Stimulated activated CD4-positive, alpha-beta T cell treated with anti-CD3 and anti-CD28 coated beads, TNF-alpha, amount 100 ng/mL, for 24 hours (primary cell): ENCODE results near the gene TH.
A peak's percentile ranks its signal among the peaks of the same experiment; 100 is the strongest.

Experiments used
- DNase-seq, 3 experiments: peaks; one replicate each; pipeline ENCODE4 v3.0.0-alpha.2; 2020; ENCODE audit warnings: low read depth in 3 of 3

The TH gene

DNA sequence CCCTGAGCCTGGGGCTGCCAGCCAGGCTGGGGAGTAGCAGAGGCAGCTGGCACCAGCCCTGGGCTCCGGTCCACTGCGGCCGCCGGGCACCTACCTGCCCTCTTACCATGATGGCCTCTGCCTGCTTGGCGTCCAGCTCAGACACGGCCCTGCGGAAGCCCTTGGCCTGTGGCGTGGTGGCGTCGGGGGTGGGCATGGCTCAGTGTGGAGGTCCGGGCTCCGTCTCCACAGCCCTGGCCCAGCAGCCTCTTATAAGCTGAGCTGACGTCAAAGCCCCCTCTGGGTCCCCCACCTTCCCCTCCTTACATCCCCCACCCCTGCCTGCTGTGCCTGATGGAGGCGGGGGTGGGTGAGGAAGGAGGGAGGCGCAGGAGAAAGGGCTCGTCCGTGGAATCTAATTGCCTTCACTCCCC, at the start of gene TH:
TH (minus strand) TSS at position 225 of the 413 bp plus-strand sequence; CDS start at position 196, 29 bp downstream.
- DNase-seq = no peak

DNA sequence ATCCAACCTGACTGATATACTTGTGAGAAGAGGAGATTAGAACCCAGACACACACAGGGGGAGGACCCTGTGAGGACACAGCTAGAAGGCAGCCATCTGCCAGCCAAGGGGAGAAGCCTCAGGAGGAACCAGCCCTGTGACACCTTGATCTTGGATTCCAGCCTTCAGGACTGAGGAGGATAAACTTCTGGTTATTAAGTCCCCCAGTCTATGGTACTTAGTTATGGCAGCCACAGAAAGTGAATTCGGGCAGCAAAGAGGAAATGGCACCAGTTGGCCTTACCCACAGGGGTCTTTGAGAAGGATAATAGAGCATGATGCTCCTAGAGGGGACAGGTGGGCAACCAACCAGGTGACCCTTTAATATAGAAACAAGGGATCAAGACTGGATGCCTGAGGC, 49.4 kb upstream of the TH start:
- DNase-seq = no peak

DNA sequence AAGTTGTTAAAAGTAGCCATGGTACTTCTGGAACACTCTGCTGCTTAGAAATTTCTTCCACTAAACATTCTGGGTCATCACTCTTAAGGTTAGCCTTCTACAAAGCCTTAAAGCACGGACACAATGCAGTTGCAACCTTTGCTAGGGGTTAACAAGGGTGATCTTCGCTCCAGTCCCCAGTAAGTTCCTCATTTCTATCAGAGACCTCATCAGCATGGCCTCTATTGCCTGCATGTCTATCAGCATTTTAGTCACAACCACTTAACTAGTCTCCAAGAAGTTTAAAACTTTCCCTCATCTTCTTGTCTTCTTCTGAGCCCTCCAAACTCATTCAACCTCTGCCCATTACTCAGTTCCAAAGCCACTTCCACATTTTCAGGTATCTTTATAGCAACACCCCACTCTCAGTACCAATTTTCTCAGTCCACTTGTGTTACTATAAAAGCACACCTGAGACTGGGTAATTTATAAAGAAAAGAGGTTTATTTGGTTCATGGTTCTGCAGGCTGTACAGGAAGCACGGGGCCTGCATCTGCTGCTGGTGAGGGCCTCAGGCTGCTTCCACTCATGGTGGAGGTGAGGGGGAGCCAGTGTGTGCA, 48.7 kb upstream of the TH start:
- DNase-seq = no peak

DNA sequence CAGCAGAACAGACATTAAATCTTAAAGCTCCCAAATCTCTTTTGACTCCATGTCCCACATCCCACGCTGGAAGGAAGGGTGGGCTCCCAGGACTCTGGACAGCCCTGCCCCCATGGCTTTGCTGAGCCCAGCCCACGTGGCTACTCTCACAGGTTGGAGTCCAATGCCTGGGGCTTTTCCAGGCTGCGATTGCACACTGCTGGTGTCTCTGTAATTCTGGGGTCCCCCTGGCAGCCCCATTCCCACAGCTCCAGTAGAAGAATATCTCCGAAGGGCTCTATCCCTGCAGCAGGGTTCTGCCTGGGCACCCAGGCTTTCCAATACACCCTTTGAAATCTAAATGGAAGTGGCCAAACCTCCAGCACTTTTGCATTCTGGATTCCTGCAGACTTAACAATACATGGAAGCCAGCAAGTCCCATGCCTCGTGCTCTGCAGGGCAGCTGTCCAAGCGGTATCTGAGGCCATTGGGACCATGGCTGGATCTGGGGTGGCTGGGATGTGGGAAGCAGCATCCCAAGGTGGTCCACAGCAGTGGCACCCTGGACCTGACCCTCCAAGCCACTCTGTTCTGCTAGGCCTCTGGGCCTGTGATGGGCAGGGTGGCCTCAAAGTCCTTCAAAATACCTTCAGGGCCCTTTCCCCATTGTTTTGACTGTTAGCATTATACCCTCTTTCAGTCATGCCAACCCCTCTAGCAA, 47.9 kb upstream of the TH start:
- no peak for DNase-seq

DNA sequence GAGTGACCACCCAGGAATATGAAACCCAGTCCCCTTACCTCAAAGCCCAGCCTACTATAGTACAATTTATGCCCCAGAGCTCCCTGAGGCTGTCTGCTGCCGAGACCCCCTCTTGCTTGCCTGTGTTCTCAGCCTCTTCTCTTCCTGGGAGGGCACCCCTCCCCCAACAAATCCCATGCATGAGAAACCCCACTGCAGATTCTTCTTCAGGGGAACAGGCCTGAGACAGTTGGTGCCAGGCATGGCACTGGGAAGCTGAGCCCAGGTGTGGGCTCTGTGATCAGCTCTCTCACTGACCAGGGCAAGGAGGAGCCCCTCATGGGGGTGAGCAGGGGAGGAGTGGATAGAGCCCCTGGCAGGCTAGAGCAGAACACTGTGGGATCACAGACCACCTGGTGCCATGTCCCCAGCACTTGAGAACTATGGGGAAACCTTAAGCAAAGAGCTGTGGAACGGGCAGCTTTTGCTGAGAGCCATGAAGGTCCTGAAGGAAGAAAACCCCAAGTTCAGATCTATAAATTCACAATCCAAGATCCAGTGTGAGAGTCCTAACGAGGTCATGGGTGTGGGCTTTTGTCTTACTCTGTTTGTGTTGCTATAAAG, 46.5 kb upstream of the TH start:
- no peak for DNase-seq

DNA sequence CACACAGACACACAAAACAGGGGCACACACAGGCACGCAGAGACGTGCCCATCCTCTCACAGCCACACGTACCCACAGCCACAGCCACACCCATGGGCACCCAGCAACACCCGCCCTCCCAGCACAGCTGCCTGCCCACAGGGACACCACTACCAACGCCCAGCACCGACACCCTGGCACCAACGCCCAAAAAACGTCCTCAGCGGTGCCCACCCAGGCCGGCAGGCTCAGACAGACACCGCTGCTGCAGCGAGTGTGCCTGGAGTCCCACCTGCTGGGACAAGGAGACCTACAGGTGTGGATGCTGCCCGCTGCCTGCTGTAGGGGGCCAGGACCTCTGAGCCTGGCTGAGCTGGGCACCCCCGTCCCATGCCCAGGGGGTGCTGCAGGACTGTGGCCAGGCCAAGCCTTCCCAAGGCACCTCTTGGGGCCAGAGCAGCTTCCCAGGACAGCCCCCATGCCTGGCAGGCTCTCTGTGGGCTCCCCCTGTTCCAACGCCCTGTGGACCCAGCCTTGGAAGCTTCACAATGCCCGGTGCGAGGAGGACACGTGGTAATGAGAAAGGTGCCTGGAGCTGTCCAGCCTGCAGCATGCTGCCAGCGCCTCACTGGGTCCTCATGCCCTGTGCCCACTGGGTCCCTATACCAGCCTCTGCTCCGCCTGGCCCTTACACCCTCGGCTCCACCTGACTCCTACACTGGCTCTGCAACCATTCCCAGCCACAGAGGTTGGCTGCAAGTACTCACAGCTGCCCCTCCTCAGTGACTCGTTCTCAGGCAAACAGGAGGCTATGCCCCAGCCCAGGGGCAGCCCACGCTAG, 45.8 kb upstream of the TH start:
- DNase-seq = no peak

DNA sequence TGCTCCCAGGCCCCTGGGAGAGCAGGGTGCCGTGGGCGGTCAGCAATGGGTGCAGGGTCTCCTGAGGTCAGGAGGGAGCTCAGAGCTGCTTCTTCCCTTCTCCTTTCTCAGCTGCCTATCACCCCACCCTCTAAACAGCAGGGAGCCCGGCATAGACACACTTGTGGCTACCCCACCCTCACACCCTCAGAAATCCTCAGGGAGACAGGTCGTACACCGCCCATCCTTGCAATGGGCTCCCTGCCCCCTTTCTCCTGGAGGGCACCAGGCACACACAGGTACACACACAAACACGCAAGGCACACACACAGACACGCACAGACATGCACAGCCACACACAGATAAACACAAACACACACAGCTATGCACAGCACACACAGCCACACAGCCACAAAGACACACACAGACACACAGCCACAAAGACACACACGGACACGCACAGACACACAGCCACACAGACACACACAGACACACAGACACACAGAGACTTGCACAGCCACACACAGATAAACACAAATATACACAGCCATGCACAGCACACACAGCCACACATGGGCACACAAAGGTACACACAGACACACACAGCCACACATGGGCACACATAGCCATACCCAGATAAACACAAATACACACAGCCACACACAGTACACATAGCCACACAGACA, 44.9 kb upstream of the TH start:
- DNase-seq = no peak

DNA sequence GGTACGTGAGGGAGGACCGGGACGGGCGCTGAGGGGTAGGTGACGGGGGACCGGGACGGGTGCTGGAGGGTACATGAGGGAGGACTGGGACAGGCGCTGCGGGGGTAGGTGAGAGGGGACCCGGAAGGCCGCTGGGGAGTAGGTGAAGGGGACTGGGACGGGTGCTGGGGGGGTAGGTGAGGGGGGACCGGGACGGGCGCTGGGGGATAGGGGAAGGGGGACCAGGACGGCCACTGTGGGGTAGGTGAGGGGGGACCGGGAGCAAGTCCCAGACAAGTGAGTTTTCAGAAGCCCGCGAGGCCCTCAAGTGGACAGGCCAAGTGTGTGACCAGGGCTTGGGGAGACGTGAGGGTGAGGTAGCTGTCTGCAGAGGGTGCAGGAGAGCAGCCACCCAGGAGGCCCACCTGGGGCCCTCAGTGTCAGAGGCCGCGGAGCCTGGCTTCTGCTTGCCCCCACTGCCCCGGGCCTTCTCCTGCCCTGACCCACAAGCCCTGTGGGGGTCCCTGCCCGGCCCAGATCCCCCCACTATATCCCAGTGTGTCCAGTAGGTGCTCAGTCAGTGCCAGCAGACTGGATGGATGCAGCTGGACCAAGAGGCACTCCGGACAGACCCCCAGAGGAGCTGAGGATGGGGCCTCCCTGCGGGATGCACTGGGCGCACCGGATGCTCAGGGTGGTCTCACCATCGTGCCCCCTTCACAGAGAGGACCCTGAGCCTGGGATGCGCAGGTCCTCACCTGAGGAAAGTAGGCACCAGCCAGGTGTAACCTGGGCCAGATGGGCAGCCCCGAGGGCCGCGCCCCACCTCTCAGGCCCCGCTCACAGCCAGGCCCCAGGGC, 44.2 kb upstream of the TH start:
- DNase-seq = no peak

DNA sequence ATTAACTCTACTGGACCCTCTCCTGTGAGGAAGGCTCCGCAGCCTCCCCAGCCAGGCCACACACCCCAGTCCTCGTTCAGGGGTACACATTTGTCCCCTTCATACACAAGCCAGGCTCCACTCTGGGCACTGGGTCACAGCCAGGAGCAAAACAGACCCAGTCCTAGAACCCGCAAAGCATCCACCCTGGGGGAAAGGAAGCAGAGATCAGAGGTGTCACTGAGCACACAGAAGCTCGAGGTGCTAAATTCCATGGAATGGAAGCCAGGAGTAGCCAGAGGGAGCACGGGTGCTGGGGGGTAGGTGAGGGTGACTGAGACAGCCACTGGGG, 43.6 kb upstream of the TH start:
- no peak for DNase-seq

DNA sequence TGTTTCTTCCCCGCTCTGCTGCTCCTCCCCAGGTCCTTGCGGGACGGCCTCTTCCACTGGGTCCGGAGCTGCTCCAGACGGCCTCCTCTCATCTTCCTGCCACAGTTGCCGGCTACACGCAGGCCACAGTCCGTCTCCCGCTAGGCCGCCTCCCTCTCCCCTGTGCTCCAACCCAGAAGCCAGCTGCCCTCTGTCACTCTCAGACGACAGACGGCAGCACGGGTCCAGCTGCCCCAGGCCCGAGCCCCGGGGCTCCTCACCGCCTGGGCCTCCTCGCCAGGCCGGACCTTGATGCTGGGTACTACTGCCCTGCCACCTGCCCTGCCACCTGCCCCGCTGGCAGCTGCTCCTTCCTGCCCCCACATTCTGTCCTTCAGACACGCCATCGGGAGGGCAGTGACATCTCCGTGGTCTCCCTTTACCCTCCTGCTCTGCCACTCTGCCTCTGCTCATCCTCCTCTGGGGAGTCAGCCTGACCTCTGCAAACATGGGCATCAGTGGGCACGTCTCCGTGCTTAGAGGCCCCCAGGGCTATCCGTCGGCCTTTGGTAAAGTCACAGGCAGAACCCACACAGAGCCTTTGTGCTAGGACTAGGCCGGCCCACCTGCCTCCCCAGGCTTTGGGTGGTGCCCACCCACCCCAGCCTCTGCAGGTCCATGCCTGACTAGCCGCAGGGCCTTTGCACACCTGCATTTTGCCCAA, 43.1 kb upstream of the TH start:
- DNase-seq = no peak

DNA sequence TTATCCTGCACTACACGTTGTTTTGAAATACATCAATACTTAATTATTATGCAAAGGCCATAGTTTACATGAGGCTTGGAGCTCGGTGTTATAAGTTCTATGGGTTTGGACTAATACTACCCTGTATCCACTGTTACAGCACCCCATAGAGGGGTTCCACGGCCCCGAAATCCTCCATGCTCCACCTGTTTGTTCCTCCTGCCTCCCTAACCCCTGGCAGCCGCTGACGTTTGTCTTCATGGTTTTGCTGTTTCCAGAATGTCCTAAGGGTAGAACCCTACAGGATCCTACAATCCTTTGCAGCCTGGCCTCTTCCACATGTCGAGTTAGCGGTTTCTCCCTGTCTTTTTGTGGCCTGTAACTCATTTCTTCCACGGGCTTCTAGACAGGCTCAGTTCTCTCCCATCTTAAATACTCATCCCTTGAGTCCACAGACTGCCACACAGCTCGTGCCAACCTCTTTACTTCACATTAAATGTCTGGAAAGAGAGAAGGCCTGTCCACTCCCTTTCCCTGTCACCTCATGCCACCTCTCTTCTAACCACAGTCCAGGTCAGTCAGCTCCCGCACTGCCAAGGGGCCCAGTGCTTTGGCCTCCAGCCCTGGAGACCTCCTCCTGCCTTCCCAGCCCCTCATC, 42.4 kb upstream of the TH start:
- DNase-seq = no peak

DNA sequence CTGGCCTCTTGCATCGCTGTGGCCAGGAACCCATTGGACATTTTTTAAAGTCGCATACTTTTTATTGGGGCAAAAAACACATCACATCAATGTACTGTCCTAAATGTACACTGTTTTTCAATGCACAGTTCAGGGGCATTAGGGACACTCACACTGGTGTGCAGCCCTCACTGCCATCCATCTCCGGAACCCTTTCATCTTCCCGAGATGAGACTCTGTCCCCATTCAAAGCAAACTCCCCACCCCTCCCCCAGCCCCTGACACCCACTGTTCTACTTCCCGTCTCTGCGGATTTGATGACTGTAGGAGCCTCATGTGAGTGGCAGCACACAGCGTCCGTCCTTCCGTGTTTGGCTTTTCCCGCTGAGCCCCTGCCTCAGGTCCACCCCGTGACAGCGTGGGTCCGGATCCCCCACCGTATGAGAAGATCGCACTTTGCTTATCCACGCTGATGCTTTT, 41.8 kb upstream of the TH start:
- peak in 2 of 3 experiments; percentile 8 to 45 for DNase-seq

DNA sequence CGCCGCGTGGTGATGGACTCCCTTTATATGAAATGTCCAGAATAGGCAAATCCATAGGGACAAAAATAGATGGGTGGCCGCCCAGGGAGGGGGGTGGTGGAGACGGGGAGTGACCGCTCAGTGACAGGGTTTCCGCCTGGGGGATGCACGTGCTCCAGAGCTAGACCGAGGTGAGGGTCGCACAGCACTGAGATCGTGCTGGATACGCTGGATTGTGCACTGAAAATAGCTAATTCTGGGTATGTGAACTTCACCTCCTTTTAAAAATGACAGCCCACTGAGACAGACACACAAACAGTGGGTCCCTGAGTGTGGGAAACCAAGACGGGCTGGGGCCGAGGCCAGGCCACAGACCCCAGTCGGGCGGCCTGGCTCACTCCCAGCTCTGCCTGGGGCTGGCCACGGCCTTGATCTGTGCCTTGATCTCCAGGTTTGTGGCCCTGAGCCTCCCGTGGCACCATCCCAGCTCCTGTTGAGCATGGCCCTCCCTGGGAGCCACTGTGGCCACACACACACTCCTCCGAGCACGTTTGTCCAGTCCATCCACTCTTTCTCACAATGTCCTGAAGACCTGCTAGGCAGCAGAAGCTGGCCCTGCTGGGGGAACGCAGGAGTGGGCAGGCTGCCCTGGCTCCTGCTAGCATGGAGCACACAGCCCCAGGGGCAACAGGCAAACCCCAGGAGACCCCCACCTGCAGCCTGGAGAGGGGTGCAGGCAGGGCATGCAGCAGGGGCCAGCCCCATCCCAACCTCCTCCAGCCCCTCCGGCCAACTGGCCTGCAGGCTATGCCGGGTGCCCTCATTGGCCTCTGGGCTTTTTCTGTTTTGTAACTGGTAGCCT, 41.0 kb upstream of the TH start:
- DNase-seq = no peak

DNA sequence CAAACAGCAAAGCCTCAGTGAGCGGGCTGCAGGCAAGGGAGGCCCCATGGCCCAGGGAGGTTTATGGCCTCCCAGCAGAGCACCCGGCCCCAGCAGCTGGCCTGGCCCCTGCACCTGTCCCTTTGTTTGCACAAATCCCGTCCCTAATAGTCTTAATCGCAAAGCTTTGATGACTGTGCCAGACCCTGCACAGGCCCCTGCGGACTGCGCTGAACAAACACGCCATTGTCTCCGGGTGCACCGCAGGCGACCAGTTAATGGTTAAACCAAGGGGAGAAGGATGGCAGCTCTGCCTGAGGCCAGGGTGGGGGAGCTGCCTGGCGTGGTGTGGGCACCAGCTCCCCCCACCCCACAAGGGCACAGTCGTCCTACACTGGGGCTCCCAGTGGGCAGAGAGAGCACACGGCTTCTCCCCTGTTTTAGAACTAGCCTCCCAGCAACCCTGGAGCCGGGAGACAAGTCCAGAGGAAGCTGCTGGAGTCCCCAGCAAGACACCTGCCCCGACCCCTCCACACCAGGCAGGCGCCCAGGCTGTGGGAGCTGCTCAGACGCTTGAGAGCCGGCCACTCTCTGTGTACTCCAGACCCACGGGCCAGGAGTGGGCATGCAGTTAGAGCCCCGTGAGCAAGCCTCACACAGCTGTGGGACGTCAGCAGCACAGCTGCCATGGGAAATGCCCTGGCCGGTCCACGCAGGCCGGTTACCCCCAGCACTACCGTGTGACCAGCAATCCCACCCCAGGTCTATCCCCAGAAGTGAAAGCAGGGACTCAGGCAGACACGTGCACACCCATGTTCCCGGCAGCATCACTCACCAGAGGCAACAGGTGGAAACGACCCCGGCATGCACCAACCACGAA, 39.7 kb upstream of the TH start:
- DNase-seq = no peak

DNA sequence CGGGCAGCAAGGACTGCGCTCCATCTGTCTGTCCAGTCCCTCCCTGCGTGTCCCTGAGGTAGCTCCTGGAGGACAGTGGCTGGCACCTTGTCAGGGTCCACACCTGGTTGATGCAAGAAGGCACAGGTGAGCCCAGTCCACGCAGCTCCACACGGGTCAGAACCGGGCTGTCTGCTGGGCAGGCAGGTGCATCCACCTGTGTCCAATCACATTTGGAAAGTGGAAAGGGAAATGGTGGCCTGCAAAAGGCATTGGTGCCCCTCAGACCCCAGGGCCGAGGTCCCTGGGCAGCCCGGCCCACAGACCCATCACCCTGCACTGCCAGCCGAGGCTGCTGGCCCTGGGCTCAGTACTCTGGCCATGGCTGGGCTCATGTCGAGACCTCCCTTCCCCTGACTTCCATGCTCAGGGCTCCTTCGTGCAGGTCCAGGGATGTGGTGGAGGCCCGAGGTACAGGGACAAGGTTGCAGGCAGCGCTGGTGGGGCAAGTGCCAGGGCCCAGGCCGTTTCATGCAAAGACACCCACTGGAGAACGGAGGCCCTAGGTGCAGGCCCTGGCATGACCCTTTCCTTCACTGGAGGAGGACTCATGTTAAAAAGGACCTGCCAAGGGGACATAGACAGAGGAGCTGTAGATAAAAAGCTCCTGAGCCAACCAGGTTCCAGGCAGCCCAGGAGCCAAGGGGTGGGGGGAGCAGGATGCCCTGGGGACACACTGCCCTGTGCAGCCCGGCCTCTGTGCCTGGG, 38.9 kb upstream of the TH start:
- DNase-seq = no peak

DNA sequence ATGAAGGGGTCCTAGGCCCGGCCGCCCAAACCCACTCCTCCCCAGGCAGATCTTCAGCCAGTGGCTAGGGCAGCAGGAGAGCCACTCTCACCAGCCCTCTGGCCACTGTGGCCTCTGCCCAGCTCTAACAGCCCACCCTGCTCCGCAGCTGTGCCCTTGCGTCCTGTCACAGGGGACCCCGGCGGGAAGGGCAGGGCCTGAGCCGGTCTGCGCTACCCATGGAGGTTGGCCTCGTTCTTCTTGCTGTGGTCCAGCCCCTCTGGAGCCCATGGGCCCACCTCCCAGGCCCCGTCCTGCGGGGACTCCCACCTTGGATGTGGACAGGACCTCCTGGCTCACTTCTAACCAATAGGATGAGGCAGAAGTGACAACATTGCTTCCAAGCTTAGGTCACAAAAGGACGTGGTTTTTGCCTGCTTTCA, 38.3 kb upstream of the TH start:
- no peak for DNase-seq

DNA sequence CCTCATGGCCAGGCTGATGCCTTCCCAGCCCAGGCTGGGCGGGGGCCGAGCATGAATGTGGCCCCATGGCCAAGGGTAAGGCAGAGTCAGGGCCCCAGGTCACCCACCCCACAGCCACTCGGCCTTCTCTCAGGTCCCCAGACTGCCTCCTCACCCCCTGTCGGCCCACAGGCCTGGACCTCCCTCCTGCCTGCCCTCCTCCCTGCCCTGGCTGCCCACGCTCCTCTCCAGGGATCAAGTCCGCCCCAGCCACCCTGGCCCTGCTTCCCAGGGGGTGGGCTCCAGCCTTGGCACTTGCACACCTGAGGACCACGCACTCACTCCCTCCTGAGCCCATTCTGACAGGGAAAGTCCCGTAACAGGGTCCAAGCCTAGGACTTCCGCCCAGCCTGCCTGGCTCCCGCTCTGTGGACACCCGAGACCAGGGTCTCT, 37.8 kb upstream of the TH start:
- no peak for DNase-seq
